RWPE1 (cell line): ENCODE measurements around the gene ADAM17.

Experiments
- CTCF ChIA-PET: fragments of 350-600 bp; sonication (Branson Sonifier 250); formaldehyde crosslinking; extraction: SDS; loops from one replicate; lab custom pipeline; 2021; lab: Yijun Ruan, JAX
- POLR2A ChIA-PET: fragments of 400-600 bp; formaldehyde crosslinking; extraction: SDS; loops from one replicate; lab custom pipeline; 2020; ENCODE audit warnings: antibody characterized with exemption; ENCODE audit not compliant: low non-redundant PET; lab: Yijun Ruan, JAX
- DNase-seq: peaks from one replicate; pipeline ENCODE4 v3.0.0; 2012; ENCODE audit warnings: low spot score
- H3K27ac ChIP-seq: fragments of 450-650 bp; 2 replicates; pipeline ENCODE4 v1.5.1; 2017
- CTCF ChIP-seq: fragments of 450-650 bp; conservative IDR thresholded peaks from 2 replicates; pipeline ENCODE4 v1.5.1; 2017; ENCODE audit warnings: low read depth, mild to moderate bottlenecking

ADAM17 gene

GRCh38 chr2:9582624-9583023, 27.0 kb upstream of the ADAM17 start:
- CTCF ChIA-PET: interaction anchor here (0.7 kb wide), 1 partner anchor 127 kb away, joined by 3 read pairs; no protein-coding TSS in a partner anchor

GRCh38 chr2:9578467-9579235, 23.0 kb upstream of the ADAM17 start:
- no peak for TF ChIP-seq CTCF
- ChIA-PET POLR2A (no interaction called here), CTCF (no interaction called here)
- H3K27ac ChIP-seq: peak overlapping the region; percentile 35; the same call in 1 of the 2 replicates
- DNase-seq: no peak

More at GRCh38 chr2:9582624-9583023, 27.0 kb upstream of the ADAM17 start:
- POLR2A ChIA-PET: no interaction called here
- no peak for TF ChIP-seq CTCF
- H3K27ac ChIP-seq: peak overlapping the region; percentile 44
- DNase-seq: no peak

DNA sequence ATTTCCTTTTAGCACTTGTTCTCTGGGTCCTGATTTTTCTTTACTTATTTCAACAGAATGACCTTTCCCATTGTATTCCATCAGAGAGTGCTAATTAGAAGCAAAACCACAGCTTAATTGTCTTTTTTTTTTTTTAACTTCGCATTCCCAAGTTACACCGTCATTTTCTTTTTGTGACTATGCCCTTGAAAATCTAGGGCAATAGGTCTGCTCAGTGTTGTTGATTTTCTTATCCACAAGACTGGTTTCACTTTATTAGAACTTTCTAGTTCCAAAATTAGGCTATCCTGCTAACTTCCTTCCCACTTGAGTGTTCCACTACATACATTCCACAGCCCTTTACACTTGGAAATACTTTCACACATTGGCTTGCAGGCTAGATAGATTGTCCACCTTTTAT, 18.7 kb upstream of the ADAM17 start:
- TF ChIP-seq CTCF: no peak
- POLR2A ChIA-PET: no interaction called here
- H3K27ac ChIP-seq: no peak overlapping the region
- no peak for DNase-seq
- CTCF ChIA-PET: interaction anchor here (0.6 kb wide), 1 partner anchor 129 kb away, joined by 3 read pairs; no protein-coding TSS in a partner anchor

DNA sequence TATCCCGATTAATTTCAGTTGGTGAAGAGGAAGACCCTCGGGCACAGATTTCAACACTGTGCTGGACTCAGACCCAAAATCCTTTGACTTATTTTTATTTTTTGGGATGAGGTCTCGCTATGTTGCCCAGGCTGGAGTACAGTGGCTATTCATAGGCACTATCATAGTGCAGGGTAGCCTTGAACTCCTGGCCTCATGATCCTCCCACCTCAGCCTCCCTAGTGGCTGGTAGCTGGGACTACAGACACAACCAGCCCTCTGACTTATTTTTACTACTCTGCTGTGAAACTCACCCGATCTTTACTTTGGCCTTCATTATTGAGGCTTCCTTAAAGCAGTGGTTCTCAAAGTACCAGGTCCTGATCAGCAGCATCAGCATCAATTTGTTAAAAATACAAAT, 18.2 kb upstream of the ADAM17 start:
- ChIA-PET CTCF (interaction anchor here (0.6 kb wide), 1 partner anchor 130 kb away, joined by 3 read pairs; no protein-coding TSS in a partner anchor), POLR2A (interaction anchor here (0.6 kb wide), 1 partner anchor 178 kb away, joined by 3 read pairs; no protein-coding TSS in a partner anchor)
- no peak overlapping the region for H3K27ac ChIP-seq
- DNase-seq: no peak
- no peak for TF ChIP-seq CTCF

- ChIA-PET POLR2A (interaction anchor here (0.6 kb wide), 1 partner anchor 178 kb away, joined by 3 read pairs; no protein-coding TSS in a partner anchor), CTCF (interaction anchor here (0.6 kb wide), 1 partner anchor 761 kb away, joined by 4 read pairs; no protein-coding TSS in a partner anchor)
- no peak for DNase-seq
- TF ChIP-seq CTCF: no peak
- H3K27ac ChIP-seq: no peak overlapping the region
These were observed 17.5 kb upstream of the ADAM17 start for GRCh38 chr2:9573013-9573720.
